ENCODE data around the gene CRYBA4.

GRCh38 chr22:26658161-26658560, 36.4 kb downstream of the CRYBA4 start:
- TF ChIP-seq CTCF (conservative IDR thresholded peaks at IDR 0.05; ENCODE audit: low read depth, low read length) = no peak
- no peak for TF ChIP-seq EZH2 (IDR thresholded peaks at IDR 0.05; ENCODE audit: borderline replicate concordance, low read depth, low read length, poor library complexity, severe bottlenecking)
